Gastrocnemius medialis (tissue), 4 donors: ENCODE results near the gene MBD3. TPM values are rescaled to one million over a fixed set of nuclear protein-coding genes. Genes with fewer than 3 reads are reported as not detected.

Experiments used
- ATAC-seq, 2 donors: fragments of 150-250 bp; one replicate each; pipeline ENCODE4 v1.9.1; 2016
- DNase-seq, 2 donors: peaks; one replicate each; pipeline ENCODE4 v3.0.0-alpha.2; 2019
- H3K27ac ChIP-seq, 4 donors: fragments of 200-600 bp; sonication (generic); 1 replicate in 1 of 4; 2 replicates in 3 of 4; pipeline ENCODE4 v1.5.1; 2016 to 2018; ENCODE audit warnings: mild to moderate bottlenecking in 2 of 4, moderate library complexity in 1 of 4
- H3K27me3 ChIP-seq, 3 donors: fragments of 200-600 bp; sonication (generic) in 2 of 3; 1 replicate in 1 of 3; 2 replicates in 2 of 3; pipeline versions ENCODE4 v1.5.1 to v1.6.0; 2016 to 2019; ENCODE audit warnings: mild to moderate bottlenecking in 1 of 3, moderate library complexity in 1 of 3
- H3K36me3 ChIP-seq, 2 donors: fragments of 200-600 bp; sonication (generic) in 1 of 2; one replicate each; pipeline ENCODE4 v1.5.1; 2017 to 2018
- H3K4me1 ChIP-seq, 2 donors: fragments of 200-600 bp; sonication (generic) in 1 of 2; one replicate each; pipeline ENCODE4 v1.5.1; 2016 to 2017; ENCODE audit warnings: mild to moderate bottlenecking in 2 of 2
- H3K4me3 ChIP-seq, 4 donors: fragments of 200-600 bp; sonication (generic) in 3 of 4; 1 replicate in 1 of 4; 2 replicates in 3 of 4; pipeline ENCODE4 v1.5.1; 2016 to 2019; ENCODE audit warnings: mild to moderate bottlenecking in 2 of 4
- H3K9me3 ChIP-seq, 3 donors: fragments of 200-600 bp; sonication (generic) in 2 of 3; 1 replicate in 1 of 3; 2 replicates in 2 of 3; pipeline ENCODE4 v1.5.1; 2016 to 2019
- POLR2A ChIP-seq, 2 donors: fragments of 450-650 bp; IDR thresholded peaks; one replicate each; pipeline ENCODE4 v1.6.1; 2017; ENCODE audit warnings: antibody characterized with exemption in 2 of 2, mild to moderate bottlenecking in 2 of 2, moderate library complexity in 2 of 2
- in situ Hi-C, 4 donors: fragments of 200-750 bp; cut with MboI; loops; one replicate each; pipeline versions ENCODE4 v1.15.0 to v1.8.0; 2017; ENCODE audit warnings: low sequenced_read_pairs in 4 of 4
- intact Hi-C: fragments of 100-400 bp; cut with DNase I; formaldehyde crosslinking; loops from one replicate; pipeline ENCODE4 v1.15.1; 2023; ENCODE audit warnings: low total_unique reads
- total RNA-seq, 4 donors: library from RNA; depleted of rRNA; stranded (reverse); fragments of >200 nt; gene quantifications; one replicate each; pipeline versions ENCODE4 v1.1.0 to v1.2.3, GENCODE V29; 2016
- TF ChIP-seq, protein P1 (sequence below), 5 experiments: fragments of 450-650 bp in 3 of 5; fragments of 200-600 bp in 2 of 5; sonication (generic) in 2 of 5; IDR thresholded peaks in 4 of 5; conservative IDR thresholded peaks in 1 of 5; 1 replicate in 4 of 5; 2 replicates in 1 of 5; pipeline ENCODE4 v1.5.1; 2016 to 2019; ENCODE audit warnings: antibody characterized with exemption in 5 of 5, mild to moderate bottlenecking in 3 of 5, moderate library complexity in 3 of 5

Gene MBD3
- total RNA-seq, 4 donors from 2014 or later: 66.9 to 147 (median 118) TPM

DNA sequence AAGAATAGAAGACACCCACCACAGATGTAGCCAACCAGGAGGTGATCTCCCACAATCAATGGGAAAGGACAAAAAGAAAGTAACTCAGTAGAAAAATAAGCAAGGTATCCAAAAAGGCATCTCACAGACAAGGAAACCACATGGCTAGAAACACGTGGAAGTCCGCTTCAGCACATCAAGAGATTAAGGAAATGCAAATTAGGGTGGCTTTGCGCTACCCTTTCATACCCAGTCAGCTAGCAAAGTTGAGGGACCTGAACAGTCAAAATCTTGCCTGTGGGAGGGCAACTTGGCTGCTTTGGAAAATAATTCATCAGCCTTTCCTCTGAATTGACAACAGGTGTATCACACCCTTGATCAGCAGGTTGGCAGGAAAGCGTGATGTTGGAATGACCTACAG is 24.2 kb upstream of the MBD3 start:
- H3K4me3 ChIP-seq: no peak overlapping the region
- intact Hi-C loops: no loop called here
- DNase-seq (no peak), ATAC-seq (no peak)
- H3K27ac ChIP-seq: no peak overlapping the region
- no peak for TF ChIP-seq POLR2A (IDR thresholded peaks at IDR 0.05)
- TF ChIP-seq, protein P1, sequence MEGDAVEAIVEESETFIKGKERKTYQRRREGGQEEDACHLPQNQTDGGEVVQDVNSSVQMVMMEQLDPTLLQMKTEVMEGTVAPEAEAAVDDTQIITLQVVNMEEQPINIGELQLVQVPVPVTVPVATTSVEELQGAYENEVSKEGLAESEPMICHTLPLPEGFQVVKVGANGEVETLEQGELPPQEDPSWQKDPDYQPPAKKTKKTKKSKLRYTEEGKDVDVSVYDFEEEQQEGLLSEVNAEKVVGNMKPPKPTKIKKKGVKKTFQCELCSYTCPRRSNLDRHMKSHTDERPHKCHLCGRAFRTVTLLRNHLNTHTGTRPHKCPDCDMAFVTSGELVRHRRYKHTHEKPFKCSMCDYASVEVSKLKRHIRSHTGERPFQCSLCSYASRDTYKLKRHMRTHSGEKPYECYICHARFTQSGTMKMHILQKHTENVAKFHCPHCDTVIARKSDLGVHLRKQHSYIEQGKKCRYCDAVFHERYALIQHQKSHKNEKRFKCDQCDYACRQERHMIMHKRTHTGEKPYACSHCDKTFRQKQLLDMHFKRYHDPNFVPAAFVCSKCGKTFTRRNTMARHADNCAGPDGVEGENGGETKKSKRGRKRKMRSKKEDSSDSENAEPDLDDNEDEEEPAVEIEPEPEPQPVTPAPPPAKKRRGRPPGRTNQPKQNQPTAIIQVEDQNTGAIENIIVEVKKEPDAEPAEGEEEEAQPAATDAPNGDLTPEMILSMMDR (IDR thresholded peaks at IDR 0.05 in 4 of 5, conservative IDR thresholded peaks at IDR 0.05 in 1 of 5): no peak
- H3K9me3 ChIP-seq: no peaks in the 10 kb centered on the region
- H3K27me3 ChIP-seq: no peaks in the 10 kb centered on the region
- in situ Hi-C loops: no loop called here
- peaks cover 0 to 28% of the 10 kb centered on the region in 2 donors for H3K36me3 ChIP-seq
- H3K4me1 ChIP-seq: no peaks in the 10 kb centered on the region

DNA sequence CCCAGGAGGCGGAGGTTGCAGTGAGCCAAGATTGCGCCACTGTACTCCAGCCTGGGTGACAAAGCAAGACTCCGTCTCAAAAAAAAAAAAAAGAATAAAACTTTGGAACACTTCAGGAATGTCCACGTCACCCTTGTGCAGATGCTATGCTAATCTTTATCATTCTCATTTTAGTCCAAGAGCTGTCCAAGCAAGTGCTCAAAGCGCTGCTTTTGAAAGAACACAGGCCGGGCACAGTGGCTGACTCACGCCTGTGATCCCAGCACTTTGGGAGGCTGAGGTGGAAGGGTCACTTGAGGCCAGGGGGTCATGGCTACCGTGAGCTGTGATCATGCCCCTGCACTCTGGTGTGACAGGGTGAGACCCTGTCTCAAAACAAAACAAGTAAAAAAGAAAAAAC is 23.7 kb upstream of the MBD3 start:
- Histone ChIP-seq H3K4me3 (no peak overlapping the region), H3K36me3 (peaks cover 0 to 26% of the 10 kb centered on the region in 2 donors), H3K9me3 (no peaks in the 10 kb centered on the region), H3K27me3 (no peaks in the 10 kb centered on the region), H3K27ac (no peak overlapping the region), H3K4me1 (no peaks in the 10 kb centered on the region)
- DNase-seq (no peak), ATAC-seq (no peak)
- in situ Hi-C loops: no loop called here
- intact Hi-C loops: no loop called here
- TF ChIP-seq POLR2A (IDR thresholded peaks at IDR 0.05): no peak
- TF ChIP-seq, protein P1 (IDR thresholded peaks at IDR 0.05 in 4 of 5, conservative IDR thresholded peaks at IDR 0.05 in 1 of 5): no peak

DNA sequence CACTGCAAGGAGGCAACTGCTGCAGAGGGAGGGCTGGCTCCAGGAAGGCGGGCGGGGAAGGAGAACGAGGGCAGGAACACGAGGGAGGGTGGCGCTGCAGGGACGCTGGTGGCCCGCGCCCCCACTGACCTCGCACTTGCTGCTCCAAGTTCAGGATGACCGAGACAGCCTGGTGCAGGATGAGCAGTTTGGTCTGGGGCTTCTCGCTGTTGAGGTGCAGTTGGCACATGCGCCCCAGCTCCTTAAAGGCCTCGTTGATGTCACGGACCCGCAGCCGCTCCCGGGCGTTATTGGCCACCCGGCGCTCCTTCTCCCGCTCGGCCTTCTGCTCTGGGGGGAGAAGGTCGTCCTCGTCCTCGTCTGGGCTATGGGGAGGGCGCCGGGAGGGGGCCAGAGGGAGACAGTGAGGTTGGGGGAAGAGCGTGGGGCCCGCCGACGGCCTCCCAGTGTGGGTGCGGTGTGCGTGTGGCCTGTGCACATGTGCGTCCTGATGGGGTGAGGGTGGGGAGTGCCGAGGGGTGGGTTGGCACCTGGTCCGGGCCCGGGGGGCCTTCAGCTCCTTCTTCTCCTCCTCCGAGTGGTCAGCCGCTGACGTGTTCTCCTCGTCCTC is 22.6 kb upstream of the MBD3 start:
- peaks cover 0 to 31% of the 10 kb centered on the region in 2 donors for H3K36me3 ChIP-seq
- no peaks in the 10 kb centered on the region for H3K27me3 ChIP-seq
- no peak for TF ChIP-seq POLR2A (IDR thresholded peaks at IDR 0.05)
- TF ChIP-seq, protein P1 (IDR thresholded peaks at IDR 0.05 in 4 of 5, conservative IDR thresholded peaks at IDR 0.05 in 1 of 5): no peak
- in situ Hi-C loops: no loop called here
- H3K4me1 ChIP-seq: no peaks in the 10 kb centered on the region
- intact Hi-C loops: no loop called here
- DNase-seq (no peak), ATAC-seq (no peak)
- no peaks in the 10 kb centered on the region for H3K9me3 ChIP-seq
- H3K4me3 ChIP-seq: no peak overlapping the region
- H3K27ac ChIP-seq: no peak overlapping the region

DNA sequence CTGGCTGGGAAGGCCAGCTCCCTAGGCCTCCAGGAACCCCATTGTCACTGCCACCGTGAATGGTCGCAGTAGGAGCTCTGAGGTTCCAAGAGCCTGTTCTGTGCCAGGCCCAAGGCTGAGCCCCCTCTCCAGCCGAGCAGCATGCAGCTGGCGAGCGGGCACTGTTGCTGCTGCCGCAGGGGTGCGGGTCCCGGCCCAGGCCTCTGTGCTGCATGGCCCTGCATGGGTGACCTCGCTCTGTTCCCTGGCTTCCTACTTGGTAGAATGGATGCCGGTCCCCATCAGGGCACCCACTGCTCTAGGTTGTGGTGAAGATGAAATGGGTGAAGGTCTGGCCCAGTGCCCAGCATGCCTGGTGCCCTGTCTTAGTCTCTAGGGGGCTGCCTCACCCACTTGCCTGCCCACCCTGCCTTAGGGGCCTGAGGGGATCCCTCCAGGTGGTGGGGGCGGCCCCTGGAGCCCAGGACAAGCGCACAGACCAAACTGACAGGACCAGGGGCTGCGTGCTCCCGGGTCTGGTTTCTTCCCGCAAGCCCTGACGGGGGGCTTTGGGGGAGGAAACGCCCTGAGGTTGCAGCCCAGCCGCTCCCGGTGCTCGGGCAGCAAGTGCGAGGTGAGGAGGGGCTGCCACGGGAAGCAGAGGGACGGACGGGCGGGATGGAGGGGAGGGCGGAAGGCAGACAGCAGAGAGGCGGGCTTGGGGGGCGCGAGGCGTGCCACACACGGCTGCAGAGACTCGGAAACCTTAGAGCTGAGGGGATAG is 21.3 kb upstream of the MBD3 start:
- intact Hi-C loops: no loop called here
- no peaks in the 10 kb centered on the region for H3K27me3 ChIP-seq
- no peaks in the 10 kb centered on the region for H3K4me1 ChIP-seq
- no peak overlapping the region for H3K27ac ChIP-seq
- ATAC-seq (no peak), DNase-seq (no peak)
- TF ChIP-seq, protein P1 (IDR thresholded peaks at IDR 0.05 in 4 of 5, conservative IDR thresholded peaks at IDR 0.05 in 1 of 5): no peak
- no peak for TF ChIP-seq POLR2A (IDR thresholded peaks at IDR 0.05)
- H3K9me3 ChIP-seq: no peaks in the 10 kb centered on the region
- in situ Hi-C loops: no loop called here
- peaks cover 0 to 31% of the 10 kb centered on the region in 2 donors for H3K36me3 ChIP-seq
- H3K4me3 ChIP-seq: no peak overlapping the region
